Activated CD8-positive, alpha-beta memory T cell treated with anti-CD3 and anti-CD28 coated beads, Interleukin-2, amount 50 U/mL, for 1 hour (primary cell): ENCODE measurements around the gene TIMELESS.
"Not testable (repeated sequence)": the region's sequence is repeated elsewhere in the genome, so short reads cannot be mapped to it uniquely, and the experiment has no call there.

Experiments
- DNase-seq: peaks from one replicate; pipeline ENCODE4 v3.0.0-alpha.2; 2020; ENCODE audit errors: extremely low read depth

The TIMELESS gene

DNA sequence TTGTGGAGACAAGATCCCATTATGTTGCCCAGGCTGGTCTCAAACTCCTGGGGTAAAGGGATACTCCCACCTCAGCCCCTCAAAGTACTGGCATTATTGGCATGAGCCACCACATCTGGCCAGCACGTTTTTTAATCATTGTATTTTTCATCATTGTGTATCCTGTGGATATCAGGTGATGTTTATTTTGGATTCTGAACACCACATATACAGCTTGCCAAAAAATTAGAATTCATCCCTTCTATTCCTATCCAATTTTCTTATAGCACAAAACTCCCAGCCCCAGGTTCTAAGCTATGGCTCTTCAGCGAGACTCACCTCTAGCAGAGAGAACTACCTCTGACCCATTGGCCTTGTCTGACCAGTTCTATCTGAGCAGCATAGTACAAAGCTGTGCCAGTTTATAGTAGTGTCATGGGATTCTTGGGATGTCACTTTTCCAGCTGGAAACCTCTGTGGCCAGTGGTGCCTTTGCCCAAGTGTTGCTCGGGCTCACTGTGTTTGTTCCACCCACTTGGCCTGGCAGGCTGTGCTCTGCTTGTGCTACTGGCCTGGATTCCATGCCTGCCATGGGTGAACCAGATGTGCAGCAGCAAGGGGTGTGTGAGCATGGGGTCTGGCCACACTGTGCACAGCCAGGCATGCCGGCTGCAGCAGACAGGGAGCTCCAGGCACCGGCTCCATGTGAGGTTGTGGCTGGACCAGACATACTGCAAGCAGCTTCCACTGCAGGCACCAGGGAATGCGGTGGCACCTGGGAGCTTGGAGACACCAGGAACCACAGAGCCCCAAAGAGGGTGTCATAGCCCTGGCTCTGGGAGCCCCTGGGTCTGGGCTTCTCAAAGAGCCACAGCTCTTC is 37.2 kb downstream of the TIMELESS start:
- no peak for DNase-seq

DNA sequence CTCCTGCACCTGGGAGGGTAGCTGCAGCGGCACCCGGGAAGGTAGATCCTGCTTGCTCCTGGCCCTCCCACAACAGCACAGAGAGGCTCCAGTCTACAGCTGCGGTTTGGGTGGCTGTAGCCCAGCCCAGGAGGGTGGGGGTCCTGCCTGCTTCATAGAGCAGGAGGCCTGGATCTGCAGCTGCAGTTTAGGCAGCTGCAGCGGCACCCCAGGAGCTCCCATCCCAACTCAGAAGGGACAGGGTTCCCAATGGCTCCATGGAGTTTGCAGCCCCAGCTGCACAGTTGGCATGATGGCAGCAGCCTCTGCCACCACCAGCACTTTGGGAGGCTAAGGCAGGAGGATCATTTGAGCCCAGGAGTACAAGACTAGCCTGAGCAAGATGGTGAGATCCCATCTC is 38.5 kb downstream of the TIMELESS start:
- DNase-seq, result no peak

DNA sequence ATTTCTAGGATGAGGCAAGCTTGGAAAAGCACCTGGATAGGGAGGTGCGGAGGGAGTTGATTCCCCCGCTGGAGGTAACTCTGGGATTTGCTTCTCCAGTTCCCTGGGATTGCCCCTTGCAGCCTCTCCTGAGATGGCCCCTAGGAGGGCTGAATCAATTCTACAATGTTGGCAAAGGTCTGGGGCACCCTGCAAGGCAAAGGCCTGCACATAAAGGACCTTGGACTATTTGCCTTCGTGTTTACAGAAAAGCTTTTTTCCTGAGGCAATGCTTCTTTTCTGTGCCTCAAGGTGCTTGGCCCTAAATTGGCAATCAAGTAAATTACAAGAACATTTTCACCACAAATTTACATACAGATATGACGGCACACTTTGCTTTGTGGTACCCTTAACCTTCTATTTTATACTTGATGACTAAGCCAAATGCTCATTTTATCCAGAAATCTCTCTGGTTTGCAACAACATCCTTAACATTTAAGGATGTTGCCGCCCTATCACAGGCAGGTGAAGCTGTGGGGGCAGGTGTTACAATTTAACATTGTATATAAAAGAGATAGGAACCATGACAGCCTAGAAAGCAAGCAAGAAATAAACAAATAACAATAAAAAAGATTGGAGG is 40.3 kb downstream of the TIMELESS start:
- DNase-seq, result no peak

DNA sequence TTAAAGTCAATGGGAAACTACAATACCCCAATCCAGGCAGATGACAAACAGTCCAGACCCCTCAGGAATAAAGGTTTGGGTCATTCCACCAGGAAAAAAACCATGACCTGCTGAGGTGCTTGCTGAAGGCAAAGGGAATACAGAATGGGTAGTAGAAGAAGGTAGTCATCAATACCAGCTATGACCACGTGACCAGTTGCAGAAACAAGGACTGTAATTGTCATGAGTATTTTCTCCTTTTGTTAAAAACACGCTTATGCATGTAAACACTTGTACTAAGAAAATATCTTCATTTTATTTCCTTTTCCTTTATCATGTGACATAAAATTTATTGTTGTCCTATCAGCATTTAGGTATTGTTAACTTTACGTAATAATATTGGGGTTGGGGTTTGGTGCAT is 45.0 kb downstream of the TIMELESS start:
- DNase-seq, result not testable (repeated sequence)

DNA sequence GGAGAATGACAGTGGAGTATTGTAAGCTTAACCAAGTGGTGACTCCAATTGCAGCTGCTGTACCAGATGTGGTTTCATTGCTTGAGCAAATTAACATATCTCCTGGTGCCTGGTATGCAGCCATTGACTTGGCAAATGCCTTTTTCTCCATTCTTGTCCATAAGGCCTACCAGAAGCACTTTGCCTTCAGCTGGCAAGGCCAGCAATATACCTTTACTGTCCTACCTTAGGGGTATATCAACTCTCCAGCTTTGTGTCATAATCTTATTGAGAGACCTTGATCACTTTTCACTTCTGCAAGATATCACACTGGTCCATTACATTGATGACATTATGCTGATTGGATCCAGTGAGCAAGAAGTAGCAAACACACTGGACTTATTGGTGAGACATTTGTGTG is 47.6 kb downstream of the TIMELESS start:
- DNase-seq, result not testable (repeated sequence)

DNA sequence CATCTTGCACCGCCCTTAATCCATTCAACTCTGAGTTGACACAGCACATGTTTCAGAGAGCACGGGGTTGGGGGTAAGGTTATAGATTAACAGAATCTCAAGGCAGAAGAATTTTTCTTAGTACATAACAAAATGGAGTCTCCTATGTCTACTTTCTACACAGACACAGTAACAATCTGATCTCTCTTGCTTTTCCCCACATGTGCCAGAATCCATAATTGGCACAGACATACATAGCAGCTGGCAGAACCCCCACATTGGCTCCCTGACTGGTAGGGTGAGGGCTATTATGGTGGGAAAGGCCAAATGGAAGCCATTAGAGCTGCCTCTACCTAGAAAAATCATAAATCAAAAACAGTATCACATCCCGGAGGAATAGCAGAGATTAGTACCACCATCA is 48.1 kb downstream of the TIMELESS start:
- not testable (repeated sequence) for DNase-seq

DNA sequence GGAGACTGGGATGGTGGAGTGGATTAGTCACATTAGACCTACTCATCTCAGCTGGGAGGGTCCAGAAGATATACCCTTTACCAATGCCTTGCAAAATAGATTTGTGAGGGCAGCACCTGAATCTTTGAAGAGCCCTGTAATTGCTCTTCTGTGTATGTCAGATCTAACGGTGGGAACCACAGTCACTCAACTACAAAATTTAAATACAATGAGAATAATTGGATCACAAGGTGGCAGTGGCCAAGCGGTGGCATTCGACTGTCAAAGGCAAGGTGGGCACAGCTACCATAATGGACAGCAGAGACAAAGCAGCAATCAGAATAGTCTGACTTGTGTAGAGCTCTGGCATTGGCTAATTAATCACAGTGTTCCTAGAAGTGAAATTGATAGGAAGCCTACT is 49.8 kb downstream of the TIMELESS start:
- DNase-seq, result not testable (repeated sequence)

DNA sequence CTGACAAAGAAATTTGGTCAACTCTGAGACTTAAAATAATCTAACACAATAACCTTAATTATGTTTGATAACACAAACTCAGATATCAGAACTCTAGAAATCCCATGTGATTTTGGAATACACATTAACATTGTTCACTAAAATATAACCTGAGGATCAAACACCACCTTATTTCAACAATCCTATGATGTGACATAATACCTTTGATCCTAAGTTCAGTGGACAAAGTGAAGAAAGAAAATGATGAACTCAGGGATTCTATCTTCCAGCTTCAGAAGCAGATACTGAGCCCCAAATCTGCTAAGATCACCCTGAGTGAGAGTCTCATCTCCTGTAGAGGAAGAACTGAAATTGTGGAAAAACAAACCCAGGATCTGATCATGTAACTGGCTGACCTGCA is 50.9 kb downstream of the TIMELESS start:
- no peak for DNase-seq

DNA sequence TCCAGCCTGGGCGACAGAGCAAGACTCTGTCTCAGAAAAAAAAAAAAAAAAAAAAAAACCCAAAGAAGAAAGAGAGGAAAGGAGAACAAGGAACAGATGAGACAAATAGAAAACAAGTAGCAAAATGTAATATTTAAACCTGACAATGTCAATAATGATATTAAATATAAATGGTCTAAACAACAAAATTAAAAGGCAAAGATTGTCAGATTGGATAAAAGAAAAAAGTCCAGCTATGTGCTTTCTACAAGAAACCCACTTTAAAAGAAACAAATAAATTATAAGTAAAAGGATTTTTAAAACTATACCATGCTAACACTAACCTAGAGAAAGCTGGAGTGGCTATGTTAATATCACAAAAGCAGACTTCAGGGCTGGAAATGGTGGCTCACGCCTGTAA is 56.9 kb downstream of the TIMELESS start:
- no peak for DNase-seq

DNA sequence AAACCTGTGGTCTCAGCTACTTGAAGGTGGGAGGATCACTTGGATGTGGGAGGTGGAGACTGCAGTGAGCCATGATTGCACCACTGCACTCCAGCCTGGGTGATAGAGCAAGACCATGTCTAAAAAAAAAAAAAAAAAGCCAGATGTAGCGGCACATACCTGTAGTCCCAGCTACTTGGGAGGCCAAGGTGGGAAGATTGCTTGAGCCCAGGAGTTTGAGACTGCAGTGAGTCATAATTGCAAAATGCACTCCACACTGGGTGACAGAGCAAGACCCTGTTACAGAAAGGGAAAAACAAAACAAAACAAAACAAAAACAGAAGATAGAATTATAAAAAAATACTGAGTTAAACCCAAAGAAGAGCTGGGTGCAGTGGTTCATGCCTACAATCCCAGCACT is 57.5 kb downstream of the TIMELESS start:
- DNase-seq, result no peak

DNA sequence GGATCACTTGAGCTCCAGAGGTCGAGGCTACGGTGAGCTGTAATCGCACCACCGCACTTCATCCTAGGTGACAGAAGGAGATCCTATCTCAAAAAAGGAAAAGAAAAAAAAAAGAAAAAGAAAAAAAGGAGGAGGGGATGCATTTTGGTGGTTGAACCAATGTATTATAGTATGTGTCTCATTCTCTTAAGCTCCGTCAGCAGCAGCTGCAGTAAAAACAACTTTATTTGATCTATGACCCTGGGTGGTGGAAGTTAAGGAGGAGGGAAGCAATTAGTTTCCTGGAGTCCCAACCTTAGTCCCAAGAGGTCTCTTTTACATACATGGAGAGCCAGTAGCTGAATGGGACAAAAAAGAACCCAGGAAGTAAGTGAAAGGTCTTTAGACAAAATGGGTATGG is 59.8 kb downstream of the TIMELESS start:
- DNase-seq, result no peak

DNA sequence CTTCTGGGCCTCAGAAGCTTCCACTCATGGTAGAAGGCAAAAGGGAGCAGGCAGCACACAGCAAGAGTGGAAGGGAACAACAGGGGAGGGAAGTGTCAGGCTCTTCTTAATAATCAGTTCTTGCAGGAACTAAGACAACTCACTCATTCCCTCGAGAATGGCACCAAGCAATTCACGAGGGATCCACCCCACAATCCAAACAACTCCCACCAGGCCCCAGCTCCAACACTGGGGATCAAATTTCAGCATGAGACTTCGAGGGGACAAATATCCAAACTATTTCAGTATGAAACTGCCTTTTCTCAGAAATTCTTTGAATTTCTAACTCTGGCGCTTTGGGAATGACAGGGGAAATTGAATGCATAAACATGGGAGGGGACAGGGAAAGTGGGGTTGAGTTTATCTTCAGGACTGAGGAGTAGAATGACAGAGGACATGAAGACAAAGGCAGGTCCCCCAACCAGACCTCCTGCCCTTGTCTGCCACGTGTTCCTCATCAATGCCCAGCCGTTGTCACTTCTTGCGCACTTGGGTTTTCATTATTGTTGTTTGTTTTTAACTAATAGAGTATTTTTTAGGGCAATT is 62.0 kb downstream of the TIMELESS start:
- DNase-seq, result no peak

DNA sequence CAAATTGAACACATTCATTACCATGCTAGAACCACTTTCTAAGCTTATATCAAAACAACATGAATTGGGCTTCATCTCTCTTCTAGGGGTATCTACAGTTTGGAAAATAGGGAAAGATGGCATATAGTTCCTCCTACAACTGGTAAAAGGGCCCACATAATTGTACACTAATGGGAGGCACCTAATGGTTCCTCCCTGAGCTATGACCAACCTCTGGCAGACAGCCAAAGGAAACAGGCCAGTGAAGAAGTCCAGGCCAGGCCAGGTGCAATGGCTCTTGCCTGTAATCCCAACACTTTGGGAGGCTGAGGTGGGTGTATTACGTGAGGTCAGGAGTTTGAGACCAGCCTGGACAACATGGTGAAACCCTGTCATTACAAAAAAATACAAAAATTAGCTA is 63.4 kb downstream of the TIMELESS start:
- DNase-seq, result no peak

DNA sequence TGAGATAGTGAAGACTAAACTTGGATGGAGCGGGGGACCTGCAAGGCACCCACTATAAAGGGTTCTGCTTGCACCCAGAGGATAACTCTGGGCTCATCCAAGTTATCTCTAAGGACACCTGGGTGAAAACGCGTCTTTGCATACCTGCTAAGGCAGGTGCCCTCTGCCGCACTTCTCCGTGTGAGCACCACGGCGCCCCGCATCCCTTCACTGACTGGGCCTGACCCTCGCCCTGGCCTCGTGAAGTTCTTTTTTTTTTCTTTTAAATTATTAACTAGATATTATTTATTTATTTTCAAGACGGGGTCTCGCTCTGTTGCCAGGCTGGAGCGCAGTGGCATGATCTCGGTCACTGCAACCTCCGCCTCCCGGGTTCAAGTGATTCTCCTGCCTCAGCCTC is 66.6 kb downstream of the TIMELESS start:
- DNase-seq, result no peak

DNA sequence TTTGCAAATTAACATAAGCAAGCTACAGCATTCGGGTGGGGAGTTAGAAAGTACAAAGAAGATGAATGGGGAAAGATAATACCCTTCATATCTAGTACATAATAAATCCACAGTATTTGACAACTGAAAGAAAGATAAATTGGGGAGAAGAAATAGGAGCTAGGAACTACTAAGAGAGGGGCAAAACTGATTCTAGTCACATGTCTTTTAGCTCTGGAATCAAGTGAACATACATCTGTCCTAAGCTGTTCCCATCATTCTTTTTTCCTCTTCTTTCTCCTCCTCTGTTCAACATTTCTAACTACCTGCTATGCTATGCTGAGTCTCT is 71.3 kb downstream of the TIMELESS start:
- no peak for DNase-seq

DNA sequence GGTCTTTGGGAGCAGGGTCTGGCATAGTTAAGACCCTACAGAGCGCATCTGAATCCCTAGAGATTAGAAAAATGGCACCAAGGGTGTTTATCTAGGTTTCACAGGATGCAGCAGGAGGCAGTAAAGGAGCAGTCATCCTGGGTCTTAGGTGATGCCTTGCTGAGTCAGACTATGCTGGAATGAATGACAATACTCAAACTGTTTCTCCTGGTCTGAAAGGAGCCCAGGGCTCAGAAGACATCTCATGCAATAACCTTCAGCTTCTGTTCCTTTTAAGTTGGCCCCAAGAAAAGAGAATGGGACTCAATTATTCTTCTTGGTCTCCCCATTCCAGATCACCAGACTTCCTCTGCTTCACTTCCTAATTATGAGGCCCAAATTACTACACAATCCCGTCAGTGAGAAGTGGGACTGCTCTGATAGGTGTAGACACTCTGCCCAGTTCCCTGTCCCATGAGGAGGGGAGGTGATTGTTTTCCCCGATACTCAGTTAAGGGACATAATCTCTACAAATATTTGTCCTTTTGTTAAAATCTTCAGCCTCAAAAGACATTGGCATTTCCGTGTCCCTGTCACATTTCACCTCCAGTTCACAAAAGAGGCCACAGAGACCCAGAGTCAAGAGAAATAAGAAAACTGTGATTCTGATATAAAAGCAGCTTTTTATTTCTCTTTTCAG is 71.8 kb downstream of the TIMELESS start:
- no peak for DNase-seq

DNA sequence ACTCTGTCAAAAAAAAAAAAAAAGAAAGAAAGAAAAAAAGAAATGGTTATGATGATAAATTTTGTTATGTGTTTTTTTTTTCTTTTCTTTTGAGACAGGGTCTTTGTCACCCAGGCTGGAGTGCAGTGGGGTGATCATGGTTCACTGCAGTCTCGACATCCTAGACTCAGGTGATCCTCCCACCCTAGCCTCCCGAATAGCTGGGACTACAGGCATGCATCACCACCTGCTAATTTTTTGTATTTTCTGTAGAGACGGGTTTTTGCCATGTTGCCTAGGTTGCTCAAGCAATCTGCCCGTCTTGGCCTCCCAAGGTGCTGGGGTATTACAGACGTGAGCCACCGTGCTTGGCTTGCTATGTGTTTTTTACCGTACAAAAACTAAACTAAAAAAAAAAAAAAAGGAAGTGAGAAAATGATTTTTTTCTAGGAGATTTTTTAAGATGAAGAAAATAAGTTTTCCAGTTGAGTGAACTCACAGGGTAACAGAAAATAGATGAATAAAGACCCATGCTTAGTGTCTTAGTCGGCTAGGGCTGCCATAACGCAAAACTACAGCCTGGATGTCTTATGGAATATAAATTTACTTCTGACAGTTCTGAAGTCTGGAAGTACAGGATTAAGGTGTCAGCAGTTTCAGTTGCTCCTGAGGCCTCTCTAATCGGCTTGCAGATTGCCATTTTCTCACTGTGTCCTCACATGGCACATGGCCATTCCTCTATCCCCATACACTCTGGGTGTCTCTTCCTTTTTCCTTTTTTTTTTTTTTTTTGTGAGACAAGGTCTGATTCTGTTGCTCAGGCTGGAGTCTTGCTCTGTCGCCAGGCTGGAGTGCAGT is 73.4 kb downstream of the TIMELESS start:
- DNase-seq, result no peak

DNA sequence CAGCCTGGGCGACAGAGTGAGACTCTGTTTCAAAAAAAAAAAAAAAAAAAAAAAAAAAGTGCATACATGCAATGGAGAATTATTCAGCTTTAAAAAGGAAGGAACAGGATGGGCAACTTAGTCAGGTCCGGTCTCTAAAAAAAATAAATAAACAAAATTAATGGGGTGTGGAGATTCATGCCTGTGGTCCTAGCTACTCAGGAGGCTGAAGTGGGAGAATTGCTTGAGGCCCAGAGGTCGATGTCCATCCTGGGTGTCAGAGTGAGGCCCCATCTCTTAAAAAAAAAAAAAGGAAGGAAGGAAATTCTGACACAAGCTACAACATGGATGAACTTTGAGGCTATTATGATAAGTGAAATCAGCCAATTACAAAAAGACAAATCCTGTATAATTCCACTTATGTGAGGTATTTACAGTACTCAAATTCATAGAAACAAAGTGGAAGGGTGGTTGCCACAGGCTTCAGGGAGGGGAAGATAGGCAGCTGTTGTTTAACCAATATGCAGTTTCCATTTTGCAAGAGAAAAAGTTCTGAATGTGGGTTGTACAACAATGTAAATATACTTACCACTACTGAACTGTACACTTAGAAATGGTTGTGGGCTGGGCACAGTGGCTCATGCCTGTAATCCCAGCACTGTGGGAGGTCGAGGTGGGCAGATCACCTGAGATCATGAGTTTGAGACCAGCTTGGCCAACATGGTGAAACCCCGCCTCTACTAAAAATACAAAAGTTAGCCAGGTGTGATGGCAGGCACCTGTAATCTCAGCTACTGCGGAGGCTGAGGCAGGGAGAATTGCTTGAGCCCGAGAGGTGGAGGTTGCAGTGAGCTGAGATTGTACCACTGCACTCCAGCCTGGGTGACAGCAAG is 74.3 kb downstream of the TIMELESS start:
- DNase-seq, result no peak

DNA sequence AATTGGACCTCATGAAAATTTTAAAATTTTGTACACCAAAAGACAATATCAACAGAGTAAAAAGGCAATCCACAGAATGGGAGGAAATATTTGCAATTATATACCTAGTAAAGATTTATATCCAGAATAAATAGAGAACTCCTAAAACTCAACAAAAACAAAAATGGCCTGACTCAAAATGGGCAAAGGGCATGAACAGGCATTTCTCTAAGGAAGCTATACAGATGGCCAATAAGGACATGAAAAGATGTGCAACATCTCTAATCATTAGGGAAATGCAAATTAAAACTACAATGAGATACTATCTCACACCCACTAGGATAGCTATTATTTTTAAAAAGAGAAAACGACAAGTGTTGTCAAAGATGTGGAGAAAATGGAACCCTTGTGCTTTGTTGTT is 75.7 kb downstream of the TIMELESS start:
- DNase-seq, result no peak

DNA sequence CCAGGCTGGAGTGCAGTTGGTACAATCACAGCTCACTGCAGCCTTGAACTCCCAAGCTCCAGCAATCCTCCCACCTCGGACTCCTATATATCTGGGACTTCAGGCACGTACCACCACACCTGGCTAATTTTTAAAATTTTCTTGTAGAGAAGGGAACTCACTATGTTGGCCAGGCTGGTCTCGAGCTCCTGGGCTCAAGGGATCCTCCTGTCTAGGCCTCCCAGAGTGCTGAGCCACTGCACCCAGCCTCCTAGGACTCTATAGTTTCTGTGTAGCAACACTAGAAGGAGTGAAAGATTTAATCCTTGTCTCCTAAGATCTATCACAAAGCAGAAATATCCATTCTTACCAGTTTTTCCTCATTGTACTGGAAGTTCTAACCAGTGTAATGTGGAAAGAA is 82.3 kb downstream of the TIMELESS start:
- DNase-seq, result no peak
